HG03280 (cell line): ENCODE results near the gene IQCN.
A peak's percentile ranks its signal among the peaks of the same experiment; 100 is the strongest.

ENCODE experiments used
- ATAC-seq: cut with Tn5 transposase; IDR thresholded peaks from one replicate; pipeline ENCODE4 v1.9.1; 2021; ENCODE audit warnings: mild to moderate bottlenecking, moderate library complexity; ENCODE audit not compliant: unreplicated experiment

Gene IQCN

DNA sequence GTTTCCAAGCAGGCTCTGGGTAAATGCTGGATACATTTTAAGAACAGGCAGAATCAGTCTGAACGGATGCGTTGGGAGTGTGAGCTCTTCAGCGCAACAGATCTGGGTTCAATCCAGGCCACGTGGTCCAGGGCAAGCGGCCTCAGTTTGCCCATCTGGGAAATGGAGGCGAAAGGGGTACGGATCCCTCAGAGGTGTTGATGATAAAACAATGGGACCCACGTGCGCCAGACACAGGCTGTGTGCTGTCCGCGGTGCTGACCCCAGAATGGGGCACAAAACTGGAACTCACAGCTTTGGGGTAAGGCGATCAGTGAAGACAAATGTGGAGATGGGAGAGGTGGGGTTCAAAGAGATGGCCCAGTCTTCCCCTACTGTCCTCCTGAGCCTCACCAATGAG is 34.9 kb downstream of the IQCN start:
- ATAC-seq, result no peak

DNA sequence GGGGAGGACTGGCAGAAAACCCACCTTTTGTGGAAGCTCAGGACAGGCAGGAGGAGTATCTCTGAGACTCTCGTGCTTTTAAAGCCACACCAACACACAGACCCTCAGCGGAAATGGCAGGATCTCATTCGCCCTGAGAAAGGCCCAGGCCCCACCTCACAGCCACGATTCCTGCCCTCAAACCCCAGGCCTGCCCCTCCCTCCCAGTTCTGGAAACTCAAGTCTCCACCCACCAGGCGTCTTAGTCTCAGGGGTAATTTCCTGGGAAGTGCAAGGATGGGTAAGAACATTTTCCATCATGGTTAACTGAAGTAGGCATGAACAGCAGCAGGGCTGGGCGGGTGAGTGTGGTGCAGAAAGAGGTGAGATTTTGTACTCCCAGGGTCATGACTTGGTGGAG is 40.1 kb downstream of the IQCN start:
- ATAC-seq, result no peak

DNA sequence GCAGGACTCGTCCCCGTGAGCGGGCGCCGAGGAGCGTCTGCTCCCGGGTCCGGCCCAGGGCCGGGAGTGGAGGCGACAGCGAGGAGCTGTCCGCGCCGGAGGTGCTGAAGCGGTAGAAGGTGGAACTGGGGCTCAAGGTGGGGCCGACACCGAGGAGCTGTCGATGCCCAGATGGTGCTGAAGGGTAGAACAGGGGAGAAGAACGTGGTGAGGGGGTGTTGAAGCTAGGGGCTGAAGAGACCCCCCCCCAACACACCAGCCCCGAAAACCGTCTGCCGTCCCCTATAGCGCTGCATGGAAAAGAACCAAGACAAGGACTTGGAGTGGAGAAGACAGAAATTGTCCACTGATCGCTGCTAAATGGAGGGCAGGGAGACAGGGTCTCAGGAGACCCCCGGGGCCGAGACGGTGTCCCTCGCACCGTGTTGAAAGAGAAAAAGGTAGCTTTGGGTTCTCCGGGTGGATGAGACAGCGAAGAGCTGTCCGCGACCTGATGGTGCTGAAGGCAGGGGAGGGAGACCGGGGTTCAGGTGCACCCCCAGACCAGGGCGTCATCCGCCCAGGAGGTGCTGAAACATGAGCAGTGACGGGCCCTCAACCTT is 40.9 kb downstream of the IQCN start:
- ATAC-seq, result no peak

DNA sequence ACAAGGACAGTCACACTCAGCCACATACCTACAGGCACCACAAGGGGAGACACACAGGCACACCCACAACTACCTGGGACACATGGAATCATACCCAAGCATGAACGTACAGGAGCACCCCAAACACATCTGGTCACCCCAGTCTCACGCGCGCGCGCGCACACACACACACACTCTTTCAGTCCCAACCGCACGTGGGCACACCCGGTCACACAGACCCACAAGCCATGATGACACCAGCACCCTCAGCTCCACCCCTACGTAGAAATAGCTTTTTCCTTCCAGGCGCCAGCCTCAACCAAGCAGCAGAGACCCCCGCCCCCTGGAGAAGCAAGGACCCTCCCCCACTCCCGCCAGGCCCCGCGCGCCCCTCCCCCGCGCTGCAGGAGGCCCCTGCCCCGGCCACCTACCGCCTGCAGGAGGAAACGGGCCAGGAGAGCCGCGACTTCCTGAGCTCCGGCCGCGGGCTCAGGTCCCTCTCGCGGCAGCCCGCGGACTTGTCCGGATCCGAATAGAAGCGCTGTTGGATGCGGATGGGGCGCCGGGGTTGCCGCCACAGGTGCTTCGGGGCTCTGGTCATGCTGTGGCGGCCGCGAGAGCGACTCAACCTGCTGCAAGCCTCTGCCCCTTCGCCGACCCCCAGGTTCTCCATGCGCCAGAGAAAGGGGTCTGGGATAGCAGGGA is 41.6 kb downstream of the IQCN start:
- no peak for ATAC-seq

DNA sequence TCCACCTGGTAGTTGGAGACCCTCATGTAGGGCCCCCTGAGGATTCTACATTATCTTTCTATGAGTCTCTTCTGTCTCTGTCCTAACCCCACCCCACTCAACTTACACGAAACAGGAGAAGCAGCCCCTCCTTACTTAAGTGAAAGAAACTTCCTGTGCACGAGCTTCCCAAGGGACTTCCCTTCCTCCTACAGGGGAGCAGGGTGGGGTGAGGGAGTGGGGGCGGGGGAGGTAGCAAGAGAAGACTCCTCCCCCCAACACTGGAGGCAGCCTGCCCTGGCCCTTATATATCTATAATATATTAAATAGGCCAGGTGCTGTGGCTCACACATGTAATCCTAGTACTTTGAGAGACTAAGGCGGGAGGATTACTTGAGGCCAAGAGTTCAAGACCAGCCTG is 42.5 kb downstream of the IQCN start:
- no peak for ATAC-seq

DNA sequence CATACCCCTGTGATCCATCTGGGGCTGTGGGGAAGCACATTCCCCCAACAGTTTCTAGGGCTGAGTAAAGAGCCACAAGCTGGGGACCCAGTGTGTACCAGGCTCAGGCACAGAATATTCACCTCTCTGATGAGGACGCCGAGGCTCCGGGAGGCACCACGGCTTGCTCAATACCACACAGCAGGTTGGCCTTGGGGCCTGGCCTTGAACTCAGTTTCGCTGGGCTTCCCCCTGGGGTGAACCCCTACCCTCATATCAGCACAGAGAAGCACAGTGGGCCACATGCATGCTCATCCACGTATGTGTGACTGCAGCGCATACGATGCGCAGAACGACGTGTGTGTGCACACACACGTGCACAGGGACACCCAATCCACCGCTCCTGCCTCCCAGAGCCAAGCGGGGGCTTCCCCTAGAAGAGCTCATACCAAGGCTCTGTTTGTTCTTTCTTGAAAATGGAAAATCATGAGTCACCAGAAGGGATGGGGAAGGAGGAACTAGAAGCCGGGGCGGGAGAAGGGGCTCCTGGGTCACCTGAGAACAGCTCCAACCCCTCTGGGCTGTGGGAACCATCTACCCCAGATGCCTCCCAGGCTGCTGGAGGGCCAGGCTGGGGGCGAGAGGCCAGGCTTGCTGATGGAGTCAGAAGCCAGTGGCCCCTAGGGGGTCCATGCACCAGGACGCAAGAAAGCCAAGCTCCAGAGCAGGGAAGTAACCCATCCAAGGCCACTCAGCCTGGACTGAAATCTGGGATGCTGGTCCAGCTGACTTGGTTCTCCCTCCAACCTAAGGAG is 43.1 kb downstream of the IQCN start:
- ATAC-seq, result no peak

DNA sequence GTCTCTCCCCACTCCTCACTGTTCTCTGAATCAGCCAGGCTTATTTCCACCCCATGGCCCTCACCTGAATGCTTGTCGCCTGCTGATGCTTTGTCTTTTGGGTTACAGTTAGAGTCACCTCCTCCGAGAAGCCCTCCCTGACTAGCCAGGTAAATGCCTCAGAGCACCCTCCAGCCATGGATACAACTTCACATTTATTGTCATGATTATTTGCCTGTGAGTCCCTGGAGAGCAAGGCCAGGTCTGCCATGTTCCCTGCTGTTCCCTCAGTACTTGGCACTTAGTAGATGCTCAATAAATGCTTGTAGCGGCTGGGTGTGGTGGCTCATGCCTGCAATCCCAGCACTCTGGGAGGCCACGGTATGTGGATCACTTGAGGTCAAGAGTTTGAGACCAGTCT is 44.3 kb downstream of the IQCN start:
- ATAC-seq, result no peak

DNA sequence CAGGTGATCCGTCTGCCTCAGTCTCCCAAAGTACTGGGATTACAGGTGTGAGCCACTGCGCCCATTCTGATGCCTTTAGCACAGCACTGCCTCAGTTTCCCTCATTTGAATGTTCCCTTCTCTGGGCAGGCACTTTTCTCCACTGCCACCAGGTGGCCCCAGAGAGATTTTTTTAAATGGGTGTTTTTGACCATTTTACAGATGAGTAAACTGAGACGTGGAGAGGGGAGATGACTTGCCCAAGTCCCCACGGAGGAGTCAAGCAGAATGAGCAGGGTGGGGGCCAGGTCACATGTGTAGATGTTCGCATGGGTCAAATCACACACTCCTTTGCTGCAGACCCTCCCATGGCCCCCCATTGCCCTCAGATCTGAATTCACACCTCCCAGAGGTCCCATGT is 44.8 kb downstream of the IQCN start:
- no peak for ATAC-seq

DNA sequence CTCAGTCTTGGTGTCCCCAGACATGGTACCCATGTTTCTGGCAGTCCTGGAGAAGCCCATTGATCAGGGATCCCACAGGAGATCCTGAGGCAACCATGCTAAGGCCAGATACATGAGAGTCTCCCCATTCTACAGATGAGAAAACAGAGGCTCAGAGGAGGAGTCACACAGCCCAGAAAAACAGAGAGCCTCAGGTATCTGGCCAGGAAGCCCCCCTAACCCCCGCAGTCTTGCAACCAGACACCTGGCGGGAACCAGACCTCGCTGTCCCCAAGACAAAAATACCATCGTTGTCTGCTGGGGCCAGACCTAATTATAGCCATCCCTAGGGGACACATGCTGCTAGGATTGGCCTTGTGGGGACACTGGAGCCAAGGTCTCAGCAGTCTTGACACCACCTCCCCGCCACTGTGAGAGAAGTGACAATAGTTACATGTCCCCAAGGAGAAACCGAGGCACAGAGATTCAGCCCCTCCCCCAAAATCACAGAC is 46.4 kb downstream of the IQCN start:
- no peak for ATAC-seq

DNA sequence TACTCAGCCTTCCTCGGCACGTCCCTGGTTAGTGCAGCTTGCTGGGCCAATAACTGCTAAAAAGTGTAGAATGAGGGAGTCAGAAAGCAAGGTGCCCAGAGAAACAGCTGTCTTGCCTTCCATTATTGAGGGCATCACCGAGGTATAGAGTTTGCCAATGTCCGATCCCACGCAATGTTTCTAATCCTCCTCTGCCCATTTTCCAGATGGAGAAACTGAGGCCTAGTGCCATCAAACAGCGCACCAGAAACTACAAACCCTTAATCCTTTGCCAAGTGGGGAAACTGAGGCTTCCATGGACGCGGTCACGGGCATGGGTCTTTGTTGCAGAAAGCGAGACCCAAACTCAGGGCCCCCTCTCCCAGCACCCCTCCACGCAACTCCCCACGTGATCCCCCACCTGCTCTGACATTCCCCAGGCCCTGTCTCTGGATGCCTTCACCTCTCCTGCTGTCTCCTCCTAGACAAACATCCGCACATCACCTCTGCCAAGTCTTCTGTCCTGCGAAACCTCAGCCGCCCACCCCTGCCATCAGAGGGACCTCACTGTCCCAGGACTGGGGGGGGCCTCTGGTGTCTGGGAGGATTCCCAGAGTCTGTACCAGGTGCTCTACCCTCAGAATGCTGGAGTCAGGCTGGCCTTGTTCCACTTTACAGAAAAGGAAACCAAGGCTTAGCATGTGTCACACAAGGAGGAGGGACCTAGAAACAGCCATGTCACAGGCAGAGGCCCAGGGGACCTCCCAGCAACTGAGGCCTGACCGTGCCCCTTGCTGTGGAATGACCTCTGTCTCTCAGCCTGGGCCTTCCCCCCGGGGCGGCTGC is 47.1 kb downstream of the IQCN start:
- no peak for ATAC-seq

DNA sequence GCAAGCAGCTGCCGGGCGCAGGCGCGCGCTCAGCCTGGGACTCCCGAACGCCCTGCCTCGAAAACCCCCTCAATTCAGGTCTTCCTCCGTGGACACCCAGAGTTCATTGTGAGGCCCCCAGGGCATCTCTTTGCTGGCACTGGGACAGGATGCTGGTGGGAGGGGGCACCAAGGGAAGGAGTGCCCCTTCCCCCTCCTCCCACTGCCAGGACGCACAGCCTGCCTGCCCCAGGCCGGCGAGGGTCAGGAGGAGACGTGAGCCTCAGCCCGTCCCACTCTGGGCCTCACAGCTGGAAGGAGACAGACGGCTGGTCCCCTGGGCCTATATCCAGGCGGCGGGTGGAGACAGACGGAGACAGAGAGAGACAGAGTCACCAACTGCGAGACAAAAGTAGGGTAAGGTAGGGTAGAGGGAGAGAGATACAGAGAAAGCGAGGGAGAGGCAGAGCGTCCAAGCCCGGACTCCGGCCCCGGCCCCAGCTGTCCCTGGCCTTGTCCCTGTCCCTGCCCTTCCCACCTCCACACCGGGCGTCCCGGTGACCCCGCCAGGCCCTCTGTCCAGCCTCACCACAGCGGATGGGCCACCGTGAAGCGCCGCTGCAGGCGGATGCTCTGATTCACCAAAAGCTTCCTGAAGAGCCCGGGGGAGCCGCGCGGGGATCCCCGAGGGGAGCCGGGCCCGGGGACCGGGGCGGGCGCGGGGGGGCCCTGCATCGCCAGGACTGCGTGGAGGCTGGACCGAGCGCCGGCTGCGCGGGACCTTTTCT is 48.4 kb downstream of the IQCN start, which contains the start of gene PDE4C:
TSS of gene PDE4C (minus strand) at position 737 of the 767 bp plus-strand sequence. CDS start at position 714, 23 bp downstream.
- no peak for ATAC-seq

DNA sequence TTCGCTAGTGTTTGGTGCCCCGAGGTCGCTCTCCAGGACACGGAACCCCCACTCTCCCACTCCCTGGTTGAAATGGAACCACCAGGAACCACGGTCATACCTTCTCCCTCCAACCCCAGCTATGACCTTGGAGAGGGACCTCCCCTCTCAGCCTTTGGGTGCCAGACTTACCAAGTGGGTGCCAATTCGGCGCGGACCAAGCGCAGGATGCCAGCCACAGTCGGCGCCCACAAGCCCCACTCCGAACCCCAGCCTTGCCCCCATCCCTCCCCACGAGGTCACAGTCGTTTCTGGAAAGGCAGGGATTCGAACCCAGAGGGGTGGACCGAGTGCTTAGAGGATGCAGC is 48.9 kb downstream of the IQCN start:
- no peak for ATAC-seq

DNA sequence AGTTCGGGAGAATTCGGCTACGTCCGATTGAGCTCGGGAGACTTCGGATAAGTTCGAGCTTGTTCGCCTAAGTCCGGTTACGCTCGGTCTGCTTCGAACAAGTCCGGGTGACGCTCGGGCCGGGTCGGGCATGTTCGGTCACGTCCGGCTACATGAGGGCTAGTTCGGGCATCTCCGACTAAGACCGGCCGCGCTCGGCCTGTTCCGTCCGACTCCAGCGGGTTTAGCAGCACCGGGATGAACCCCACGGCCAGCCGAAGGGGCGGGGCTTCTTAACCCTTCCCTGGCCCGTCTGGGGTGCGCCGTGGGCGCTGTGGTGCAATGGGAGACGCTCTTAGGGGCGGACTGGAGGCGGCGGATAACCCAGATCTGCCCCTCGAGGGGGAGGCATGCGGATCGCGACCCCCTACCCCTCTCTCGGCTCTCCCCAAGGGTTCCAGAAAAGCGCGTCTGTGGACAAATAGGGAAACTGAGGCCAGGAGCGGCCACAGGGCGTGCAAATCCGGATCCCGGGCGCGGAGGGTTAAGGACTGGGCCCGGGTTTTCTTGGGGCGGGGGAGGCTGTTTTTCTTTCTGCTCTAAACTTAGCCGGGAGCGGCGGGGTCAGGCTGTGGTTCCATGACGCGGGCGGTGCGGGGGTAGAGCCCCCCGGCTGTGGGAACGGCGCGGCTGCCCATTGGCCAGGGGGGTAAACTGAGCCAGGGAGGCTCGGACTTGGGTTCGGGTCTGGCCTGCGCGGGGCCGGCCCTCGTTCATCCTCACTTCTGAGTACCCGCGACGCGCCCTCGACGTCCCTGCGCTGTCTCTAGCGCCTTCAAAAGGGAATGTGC is 49.5 kb downstream of the IQCN start:
- peak; percentile 95 for ATAC-seq

DNA sequence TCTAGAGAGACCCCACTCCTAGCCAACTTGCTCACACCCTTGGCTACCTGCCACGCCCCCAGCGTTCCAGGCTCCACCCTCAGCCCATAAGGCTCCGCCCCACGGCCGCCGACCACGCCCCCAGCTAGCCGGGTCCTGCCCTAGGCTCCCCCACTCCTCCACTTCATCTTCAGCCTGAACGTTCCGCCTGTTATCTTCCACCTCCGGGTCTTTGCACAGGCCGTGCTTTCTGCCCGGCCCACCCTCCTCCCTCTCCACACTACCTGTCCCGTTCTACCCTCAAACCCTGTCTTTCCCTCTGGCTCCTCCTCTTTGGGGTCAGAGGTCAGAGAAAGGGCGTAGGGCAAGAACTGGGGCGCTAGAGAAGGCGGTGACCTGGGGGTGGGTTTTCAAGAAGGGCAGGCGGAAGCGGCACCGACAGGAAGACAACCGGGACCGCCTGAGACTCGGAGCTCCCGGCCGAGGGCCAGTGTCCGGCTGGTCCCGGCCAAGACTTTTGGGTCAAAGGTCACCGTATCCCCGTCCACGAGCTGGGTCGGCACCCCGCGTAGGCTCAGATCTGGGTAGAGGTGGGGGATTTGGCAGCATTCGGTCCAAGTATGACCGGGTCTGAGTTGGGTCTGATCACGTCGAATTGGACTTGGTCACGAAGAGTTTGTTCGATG is 50.3 kb downstream of the IQCN start:
- ATAC-seq, result no peak

DNA sequence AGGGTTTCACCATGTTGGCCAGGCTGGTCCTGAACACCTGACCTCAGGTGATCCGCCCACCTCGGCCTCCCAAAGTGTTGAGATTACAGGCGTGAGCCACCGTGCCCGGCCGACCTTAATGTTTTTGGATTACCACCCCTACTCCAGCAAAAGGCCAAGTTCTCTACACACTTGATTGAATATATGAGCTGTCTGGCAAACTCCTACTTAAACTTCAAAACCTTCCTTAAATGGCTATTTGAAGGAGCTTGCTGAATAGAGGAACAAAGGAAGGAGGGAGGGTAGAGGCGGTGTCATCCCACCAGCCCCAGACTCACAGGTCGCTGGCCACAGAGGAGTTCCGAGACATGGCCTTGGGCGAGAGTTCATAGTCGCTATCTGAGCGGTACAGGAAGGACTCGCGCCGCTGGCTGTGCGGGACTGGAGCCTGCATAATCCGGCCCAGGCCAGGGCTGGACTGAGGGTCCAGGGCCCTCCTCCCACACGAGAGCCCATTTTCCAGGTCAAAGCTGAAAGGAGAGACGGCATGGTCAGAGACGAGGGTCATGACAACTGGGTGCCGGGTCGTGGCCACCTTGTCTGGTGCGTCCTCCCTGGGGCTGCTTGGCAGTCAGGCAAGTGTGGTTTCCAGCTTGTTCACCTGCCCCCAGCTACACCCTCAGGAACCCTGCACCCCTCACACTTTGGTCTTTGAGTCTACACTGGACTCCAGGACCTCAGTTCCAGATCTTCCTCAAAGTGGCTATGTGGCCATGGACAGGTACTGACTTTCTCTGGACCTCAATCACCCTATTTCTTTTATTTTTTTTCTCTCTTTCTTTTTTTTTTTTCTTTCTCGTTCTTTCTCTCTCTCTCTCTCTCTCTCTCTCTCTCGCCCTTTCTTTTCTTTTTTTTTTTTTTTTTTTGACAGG is 52.2 kb downstream of the IQCN start:
- no peak for ATAC-seq

DNA sequence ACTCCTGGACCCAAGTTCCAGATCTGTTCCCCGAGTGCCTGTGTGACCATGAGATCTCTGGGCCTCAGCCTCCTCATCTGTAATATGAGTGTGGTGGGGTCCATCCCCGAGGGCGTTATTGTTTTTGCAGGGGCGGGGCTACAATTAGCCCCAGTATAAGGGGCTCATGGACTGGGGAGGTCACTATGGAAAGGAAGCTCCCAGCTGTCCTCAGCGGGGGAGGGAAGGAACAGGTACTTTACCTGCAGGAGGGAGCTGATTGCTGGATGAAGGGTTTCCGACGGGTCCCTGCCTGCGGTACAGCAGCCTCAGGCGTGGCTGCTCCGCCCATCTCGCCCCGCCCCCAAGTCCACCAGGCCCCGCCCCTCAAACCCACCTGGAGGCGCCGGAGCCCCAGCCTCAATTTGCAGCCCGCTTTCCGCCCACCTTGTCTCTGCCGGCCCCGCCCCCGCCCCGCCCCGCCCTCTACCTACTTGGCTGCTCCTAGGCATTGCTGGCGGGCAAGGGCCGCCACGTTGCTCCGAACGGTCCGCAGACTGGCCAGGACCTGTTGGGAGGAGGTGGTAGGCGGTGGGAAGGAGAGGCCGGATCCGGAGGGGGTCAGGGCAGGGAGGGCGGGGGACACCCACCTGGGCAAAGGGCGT is 53.5 kb downstream of the IQCN start:
- ATAC-seq, result no peak

DNA sequence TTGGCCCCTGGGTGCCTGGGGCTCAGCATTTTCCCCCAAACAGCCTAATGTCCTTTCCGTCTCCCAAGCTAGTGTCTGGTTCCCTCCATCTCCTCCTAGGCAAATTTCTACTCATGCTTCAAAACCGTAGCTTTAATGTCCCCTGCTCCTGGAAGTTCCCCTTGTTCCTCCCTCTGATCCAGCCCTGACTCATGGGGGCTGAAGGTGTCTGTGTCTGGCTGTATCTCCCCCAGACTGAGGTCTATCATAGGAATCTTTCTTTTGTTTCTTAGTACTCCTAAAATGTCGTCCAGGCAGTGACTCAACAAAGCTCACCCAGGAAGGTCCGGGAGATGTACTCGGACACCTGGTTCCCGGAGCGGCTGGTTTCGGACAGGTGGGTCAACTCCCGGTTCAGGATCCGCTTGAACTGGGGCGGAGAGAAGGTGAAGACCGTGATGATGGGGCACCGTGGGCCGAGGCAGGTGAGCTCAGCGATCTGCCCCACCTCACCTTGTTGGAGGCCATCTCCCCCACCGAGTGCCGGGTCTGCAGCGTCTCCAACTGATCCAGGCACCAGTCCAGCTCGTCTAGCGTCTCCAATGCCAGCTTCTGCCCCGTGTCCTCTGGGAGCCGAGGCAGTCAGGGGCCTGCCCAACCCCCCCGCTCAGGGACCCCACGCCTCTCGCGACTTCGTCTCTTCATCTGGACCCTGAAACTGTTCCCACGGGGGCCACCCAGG is 54.2 kb downstream of the IQCN start:
- no peak for ATAC-seq
